Stimulated activated CD4-positive, alpha-beta T cell treated with anti-CD3 and anti-CD28 coated beads, Interleukin-15, amount 100 ng/mL, for 48 hours (primary cell): ENCODE measurements around the gene ZNF48.
A peak's percentile ranks its signal among the peaks of the same experiment; 100 is the strongest.

Experiments used
- DNase-seq, 2 donors: peaks; one replicate each; pipeline ENCODE4 v3.0.0-alpha.2; 2020; ENCODE audit warnings: low read depth in 2 of 2

The ZNF48 gene

DNA sequence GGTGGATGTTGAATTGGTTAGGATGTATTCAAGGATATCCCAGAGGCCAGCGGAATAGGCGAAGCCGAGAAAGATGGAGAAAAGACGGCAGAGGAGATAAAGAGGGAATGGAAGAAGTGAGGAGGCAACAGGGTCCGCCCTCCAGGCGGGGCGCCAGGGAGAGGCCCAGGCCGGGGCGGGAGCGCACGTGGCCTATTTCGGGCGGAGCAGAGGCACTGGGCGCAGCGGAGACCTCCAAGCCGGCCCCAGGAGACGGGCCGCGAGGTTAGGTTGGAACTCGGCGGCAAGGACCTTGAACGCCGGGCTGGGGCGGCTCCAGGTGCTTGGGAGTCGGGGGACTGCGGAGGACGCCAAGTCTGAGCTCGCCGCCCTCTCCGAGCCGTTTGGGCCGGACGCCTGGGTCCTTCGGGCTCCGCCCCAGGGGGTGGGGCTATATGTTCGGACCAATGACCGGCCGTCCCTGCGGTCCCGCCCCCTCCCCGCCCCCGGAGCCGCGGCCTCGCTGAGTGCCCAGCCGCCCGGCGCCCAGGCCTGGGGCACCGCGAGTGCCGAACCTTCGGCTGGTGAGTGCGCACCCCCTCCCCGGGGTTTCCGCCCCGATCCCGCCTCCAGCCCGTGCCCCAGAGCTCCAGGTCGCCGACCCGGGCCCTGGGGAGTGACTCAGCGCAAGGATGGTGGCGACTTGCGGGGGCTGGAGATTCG is 12.0 kb downstream of the ZNF48 start, which contains the start of gene ZNF771:
Gene ZNF771 (plus strand): TSS at position 505 of the 702 bp plus-strand sequence. CDS start 448 bp downstream, outside the sequence.
- DNase-seq, result peak; percentile 84 to 91

DNA sequence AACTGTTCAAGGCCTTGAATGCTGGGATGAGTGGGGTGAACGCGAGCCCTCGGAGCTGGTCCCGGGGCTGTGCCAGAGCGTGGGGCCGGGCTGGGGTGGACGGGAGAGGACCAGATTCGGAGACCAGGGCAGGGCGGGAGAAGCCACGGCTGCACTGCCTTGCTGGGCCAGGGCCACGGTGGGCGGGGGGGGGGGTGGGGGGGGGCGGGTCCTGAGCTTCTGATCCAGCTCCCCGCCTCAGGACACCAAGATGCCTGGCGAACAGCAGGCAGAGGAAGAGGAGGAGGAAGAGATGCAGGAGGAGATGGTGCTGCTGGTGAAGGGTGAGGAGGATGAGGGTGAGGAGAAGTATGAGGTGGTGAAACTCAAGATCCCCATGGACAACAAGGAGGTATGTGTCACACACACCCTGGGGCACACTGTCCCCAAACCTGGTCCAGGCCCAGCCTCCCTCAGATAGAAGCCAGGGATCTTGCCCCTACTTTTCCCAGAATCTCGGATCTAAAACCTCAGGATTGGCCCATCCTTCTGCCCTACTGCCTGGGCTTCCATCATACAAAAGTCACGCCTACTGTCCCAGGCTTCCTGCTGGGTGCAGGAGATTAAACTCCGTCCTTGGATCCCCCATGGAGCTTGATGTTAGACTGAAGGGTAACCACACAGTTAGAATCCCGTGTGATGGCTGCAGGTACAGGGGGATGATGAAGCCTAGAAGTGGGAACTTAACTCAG is 12.7 kb downstream of the ZNF48 start:
- no peak for DNase-seq

DNA sequence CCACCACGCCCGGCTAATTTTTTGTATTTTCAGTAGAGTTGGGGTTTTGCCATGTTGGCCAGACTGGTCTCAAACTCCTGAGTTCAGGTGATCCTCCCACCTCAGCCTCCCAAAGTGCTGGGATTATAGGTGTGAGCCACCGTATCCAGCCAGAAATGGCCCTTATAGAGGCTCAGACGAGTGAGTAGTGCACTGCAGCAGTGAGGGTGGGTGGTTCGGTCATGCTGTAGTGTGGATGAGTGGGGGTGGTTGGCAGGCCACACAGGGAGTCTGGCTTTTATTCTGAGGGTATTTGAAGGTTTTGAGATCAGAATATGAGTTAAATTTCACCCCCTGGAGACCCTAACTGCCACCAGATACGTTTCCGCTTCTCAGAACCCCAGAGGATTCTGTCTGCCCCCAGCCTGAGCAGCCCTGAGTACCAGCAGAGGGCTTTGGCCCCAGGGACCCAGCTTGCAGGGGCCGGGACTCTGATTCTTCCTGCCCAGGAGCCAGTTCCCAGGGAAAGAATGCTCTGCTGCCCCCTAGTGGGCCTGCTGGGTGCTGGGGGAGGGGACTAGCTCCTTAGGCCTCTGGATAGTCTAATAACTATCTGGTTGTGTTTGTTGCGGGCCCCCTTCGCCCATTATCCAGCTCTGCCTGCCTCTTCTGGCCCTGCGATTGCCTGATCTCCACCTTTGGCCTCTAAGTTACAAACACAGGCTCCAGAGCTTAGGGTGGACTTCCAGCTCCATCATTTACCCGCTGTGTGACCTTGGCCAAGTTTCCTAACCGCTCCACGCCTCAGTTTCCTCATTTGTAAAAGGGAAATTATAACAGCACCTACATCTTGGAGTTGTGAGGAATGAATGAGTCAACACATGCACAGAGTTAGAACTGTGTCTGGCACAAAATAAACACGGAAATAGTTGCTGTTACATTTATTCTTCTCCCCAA is 14.2 kb downstream of the ZNF48 start:
- peak; percentile 85 to 90 for DNase-seq

DNA sequence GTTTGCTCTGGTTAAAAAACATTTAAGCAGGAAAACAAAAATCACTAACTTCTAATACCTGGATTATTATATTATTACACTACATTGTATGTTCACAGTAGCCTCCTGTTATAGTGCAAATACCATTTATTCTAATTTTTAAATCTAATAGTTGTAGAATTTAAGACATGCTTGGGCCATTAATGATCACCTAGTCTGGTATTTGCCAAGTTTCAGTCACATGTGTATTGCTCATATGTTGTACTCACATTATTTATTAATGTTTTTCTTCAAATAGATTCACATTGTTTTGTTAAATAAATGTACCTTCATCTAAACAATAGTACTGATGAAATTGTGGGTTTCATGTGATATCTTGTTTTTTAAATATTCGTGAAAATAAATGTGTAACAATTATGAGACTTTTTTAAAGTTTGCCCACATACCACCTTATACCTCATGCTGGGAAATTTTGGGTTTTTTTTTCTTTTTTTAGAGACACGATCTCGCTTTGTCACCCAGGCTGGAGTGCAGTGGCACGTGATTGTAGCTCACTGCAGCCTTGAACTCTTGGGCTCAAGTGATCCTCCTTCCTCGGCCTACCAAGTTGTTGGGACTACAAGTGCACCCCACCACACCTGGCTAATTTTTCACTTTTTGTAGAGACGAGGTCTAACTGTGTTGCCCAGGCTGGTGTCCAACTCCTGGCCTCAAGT is 18.0 kb downstream of the ZNF48 start:
- DNase-seq, result no peak

DNA sequence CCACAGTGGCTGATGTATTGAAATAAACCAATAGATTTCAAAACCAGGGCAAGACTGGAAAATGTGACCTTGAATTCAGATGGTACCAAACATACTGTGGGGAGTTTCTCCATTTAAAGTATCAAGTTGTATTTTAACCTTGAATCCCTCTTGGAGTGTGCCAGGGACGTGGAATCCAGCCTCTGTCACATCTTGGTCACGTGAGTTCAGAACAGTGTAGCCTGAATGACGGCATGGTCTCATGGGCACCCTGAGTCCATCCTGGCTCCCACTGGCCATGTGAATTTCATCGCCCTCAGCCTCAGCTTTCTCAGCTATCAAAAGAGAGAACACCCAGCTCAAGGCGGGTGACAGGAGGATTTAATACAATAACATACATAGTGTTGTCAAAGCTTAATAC is 18.9 kb downstream of the ZNF48 start:
- DNase-seq, result no peak

DNA sequence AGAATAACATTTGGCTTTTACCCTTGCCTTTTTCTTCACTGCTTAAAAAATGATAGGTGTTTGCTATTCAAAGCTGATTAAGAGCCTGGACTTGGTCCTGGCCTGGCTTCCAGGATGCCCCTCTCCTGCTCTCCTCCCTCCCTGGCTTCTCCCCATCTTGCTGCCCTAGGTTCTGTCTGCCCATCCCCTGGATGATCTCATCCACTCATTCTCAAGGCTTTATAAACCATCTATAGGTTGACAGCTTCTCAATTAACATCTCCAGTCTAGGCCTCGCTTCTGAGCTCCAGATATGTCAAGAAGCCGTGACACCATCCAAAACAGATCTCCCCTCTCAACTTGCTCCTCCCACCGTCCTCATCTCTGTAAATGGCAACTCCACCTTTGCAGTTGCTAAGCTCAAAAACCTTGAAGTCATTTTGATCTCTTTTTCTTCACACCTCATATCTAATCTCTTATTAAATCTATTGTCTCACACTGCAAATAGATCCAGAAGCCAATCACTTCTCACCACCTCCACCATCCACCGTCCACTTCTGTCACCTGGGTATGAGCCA is 20.9 kb downstream of the ZNF48 start:
- DNase-seq, result no peak

DNA sequence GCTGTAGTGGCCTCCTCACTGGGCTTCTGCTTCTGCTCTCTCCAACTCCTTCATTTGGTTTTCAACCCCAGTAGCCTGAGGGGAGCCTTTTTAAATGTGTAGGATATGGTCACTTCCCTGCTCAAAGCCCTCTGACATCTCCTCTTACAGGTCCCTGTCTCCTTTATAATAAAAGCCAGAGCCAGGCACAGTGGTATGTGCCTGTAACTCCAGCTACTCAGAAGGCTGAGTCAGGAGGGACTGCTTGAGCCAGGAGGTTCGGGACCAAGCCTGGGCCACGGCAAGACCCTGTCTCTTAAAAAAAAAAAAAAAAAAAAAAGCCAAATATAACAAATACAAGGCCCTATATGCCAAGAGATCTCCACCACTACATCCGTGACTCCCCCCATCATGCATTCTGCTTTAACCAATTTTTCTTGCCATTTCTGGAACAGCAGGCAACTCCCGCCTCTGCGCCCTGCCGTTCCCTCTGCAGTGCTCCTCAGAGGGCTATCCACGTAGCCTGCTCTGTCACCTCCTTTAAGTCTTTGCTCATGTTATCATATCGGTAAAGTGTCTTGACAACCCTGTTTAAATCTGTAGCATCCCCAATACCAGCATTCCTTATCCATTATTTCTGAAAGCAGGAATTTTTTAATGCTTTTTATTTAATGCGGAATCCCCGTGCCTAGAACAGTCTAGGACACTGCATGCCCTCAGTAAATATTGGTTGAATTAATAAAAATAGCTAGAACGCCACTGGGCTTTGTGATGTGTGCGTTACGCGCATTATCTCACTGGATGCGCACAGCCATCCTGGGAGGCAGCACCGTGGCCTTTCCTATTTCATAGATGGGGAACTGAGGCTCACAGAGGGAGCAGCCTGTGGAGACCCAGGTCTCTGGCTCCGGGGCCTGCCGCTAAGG is 21.7 kb downstream of the ZNF48 start:
- no peak for DNase-seq

DNA sequence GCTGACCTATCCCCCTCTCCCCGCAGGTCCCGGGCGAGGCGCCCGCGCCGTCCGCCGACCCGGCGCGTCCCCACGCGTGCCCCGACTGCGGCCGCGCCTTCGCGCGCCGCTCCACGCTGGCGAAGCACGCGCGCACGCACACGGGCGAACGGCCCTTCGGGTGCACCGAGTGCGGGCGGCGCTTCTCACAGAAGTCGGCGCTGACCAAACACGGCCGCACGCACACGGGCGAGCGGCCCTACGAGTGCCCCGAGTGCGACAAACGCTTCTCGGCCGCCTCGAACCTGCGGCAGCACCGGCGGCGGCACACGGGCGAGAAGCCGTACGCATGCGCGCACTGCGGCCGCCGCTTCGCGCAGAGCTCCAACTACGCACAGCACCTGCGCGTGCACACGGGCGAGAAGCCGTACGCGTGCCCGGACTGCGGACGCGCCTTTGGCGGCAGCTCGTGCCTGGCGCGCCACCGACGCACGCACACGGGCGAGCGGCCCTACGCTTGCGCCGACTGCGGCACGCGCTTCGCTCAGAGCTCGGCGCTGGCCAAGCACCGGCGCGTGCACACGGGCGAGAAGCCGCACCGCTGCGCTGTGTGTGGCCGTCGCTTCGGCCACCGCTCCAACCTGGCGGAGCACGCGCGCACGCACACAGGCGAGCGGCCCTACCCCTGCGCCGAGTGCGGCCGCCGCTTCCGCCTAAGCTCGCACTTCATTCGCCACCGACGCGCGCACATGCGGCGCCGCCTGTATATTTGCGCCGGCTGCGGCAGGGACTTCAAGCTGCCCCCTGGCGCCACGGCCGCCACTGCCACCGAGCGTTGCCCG is 22.5 kb downstream of the ZNF48 start:
- DNase-seq, result peak; percentile 79 to 86

DNA sequence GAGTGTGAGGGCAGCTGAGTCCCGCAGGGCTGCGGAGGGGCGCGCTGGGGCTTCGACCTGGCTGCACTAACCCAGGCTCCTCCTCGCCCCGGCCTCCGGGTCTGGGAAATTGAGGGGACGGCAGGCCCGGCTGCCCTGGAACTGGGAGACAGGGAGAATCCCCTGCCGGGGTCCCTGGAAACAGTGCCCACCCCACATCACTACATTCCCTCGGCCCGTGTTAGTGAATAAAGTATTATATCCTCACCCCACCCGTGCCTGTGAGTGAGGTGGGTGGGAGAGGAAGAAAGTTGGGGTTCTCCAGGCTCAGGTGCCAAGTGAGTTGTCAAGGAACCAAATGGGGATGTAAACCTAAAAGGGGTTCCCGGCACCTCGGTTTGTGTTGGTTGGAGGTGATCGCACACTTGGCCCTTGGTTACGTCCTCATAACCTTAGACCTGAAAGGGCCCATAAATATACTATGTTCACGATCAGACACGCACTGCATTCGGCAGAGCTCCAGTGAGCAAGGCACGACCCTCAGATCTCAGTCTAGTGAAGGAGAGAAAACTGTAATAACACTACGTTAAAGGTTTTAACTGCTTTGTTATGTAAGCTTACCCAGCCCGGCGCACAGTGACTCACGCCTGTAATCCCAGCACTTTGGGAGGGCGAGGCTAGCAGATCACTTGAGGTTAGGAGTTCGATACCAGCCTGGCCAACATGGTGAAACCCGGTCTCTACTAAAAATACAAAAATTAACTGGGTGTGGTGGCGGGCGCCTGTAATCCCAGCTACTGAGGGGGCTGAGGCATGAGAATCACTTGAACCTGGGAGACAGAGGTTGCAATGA is 23.3 kb downstream of the ZNF48 start:
- no peak for DNase-seq

DNA sequence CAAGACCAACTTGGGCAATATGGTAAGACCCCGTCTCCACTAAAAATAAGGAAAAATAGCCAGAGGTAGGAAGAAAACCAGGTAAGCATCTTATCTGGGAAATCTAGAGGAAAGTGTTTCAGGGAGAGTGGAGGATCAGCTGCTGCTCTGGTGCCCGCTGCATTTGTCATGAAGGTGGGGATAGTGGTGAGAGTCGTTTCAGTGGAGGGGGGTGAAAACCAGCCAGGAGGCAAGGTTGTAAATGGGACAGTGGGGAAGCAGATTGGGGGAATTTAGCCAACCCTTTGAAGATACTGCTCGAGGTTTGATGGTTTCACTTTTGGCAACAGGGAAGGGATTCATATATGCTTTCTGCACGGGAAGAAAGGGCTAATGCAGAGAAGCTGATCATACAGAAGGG is 25.8 kb downstream of the ZNF48 start:
- no peak for DNase-seq

DNA sequence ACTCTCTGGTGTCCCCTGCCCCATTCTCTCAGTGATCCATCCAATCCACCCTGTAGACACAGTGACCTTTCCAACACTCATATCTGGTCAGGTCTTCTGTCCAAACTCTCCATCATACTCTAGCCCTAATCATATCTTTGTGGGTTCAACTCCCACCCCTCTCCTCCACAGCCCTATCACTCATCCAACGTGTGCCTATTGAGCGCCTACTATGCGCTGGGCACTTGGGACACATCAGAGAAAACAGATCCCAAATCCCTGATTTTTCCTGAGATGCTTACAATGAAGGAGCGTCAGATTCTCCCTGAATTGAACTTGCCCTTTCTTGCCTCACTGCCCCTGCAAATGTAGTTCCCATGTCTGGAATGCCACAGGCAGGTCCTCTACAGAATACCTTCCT is 32.8 kb downstream of the ZNF48 start:
- DNase-seq, result no peak

DNA sequence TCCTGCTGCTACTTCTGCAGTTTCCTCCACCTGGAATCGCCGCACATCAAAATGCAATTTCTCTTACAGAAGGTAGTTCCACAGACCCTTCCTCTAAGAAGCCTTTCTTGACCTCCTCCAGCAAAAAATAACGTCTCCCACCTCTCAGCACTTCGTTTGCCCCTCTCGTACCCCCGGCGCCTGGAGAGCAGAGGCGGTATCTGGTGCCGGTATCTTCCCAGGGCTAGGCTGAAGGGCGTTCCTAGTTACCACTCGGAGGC is 34.1 kb downstream of the ZNF48 start:
- DNase-seq, result no peak

DNA sequence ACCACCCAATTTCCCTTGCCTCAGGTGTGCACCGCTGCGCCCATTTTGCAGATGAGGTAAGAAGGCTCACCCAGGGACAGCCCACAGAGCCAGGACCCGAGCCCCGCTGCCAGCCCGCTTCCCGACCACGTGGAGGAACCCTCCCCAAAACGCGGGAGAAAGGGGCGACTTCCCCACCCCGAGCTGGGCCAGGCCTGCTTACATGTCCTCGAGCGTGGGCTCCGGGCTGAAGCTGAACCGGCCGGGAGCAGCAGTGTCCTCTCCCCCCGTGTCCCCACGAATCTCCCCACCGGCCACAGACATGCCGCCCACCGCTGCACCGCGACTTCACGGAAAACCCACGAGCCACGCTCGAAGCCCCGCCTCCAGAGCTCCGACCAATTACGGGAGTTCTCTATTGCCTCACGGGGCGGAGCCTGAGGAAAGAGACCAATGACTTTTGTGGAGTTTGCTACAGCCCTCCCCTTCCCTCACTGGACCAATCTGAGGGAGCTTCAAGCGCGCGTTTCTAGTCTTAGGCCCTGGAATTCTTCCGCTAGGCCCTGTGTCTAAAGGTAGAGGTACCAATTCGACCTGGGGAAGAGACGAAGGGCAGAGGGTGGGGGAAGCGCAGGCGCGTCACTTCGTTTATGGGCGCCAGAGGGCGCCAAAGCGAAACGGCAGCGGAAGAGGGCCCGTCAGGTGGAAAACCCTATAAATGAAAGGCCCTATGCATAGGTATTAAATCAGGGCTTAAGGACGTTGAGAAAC is 34.6 kb downstream of the ZNF48 start, which contains the start of gene DCTPP1:
Gene DCTPP1 (minus strand): TSS at position 353 of the 750 bp plus-strand sequence. CDS start 50 bp downstream, at position 303.
- peak; percentile 96 to 97 for DNase-seq

DNA sequence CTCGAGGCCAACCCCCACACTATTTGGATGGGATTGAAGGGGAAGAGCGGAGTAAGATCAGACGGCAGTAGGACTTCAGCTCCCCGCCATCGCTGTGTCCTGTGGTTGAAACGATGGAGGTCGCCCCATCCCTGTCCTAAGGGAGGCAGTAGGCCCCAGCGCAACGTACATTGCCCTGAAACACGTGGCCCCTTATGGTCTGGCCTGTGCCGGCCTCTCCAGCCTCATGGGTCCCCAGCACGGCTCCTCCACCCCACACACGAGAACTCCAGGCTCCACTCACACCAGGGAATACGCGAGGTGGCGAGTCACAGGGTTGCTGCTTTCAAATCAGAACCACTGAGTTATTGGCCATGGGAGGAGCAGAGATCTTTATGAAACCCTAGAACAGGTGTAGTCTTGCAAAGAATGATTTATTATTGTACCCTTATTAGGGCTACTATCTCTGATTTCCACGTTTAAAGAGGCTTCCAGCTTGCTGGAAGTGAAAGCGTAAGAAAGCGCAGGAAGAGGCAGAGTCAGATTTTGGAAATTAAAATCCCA is 35.3 kb downstream of the ZNF48 start:
- no peak for DNase-seq

DNA sequence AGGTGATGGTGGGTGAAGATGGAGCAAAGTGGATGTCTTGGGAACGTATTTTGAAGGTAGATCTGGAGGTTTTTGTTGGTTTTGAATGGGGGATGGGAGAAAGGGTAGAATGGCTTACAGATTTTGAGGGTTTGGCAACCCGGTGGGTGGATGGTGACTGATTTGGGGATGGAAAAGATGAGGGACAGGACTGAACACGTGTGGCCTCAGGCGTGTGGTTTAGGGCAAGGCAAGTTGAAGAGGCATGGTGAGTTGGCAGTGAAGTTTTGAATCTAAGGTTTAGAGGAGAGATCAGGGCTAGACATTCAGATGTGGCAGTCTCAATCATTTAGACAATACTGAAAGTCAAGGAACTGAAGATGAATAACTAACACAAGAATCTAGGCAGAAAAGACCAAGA is 39.6 kb downstream of the ZNF48 start:
- peak; percentile 76 for DNase-seq

DNA sequence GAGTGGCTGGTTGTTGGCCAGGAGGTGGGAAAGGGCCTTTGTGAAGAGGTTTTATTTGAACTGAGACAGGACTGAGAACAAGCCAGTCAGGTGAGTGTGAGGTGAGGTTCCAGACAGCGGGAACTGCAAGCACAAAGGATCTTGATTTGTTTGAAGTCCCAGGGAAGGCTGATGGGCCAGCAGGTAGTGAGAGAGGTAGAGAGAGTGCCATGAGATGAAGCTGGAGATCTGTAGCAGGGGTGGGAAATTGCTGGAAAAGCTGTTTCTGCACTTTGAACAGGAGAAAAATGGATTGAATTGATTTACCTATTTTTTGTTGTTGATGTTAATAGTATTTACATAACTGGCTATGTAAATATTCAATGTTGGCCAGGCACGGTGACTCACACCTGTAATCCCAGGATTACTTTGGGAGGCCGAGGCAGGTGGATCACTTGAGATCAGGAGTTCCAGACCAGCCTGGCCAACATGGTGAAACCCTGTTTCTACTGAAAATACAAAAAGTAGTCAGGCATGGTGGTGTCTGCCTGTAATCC is 42.4 kb downstream of the ZNF48 start:
- no peak for DNase-seq

DNA sequence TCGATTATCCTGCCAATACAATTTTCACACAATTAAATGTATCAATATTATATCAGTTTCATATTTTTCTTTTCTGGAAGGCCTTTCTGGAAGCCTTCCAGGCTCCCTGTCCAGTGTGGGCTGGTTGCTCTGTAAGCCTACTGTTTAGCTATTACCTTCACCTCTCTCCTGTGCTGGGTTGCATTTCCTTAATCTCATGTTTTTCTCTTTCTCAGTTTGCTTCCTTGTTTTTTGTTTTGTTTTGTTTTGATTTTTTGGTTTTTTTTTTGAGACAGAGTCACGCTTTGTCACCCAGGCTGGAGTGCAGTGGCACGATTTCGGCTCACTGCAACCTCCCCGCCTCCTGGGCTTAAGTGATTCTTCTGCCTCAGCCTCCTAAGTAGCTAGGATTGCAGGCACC is 43.6 kb downstream of the ZNF48 start:
- DNase-seq, result no peak
